H1 (cell line): Measurements from ENCODE around the gene RABL6. TPM values are rescaled to one million over a fixed set of nuclear protein-coding genes. Genes with fewer than 3 reads are reported as not detected.
A peak's percentile ranks its signal among the peaks of the same experiment; 100 is the strongest.

Experiments used
- CTCF ChIA-PET: fragments of 300-600 bp; sonication (Branson Sonifier 250); formaldehyde crosslinking; loops from one replicate; lab custom pipeline; 2021; ENCODE audit not compliant: partially characterized antibody; lab: Charles Lee
- POLR2A ChIA-PET: fragments of 300-600 bp; sonication (Branson Sonifier 250); formaldehyde crosslinking; loops from one replicate; lab custom pipeline; 2021; ENCODE audit warnings: inconsistent platforms; ENCODE audit not compliant: partially characterized antibody; lab: Charles Lee
- DNase-seq, 2 experiments: peaks; one replicate each; pipeline versions ENCODE4 v3.0.0 to v3.0.0-alpha.2; 2010 to 2022; ENCODE audit warnings: low spot score in 2 of 2, low read depth in 1 of 2, mixed read lengths in 1 of 2
- FAIRE-seq: peaks from 2 replicates; lab custom pipeline; 2011; peaks lifted over from hg19 to GRCh38; lab: Jason Lieb, UNC
- H2AFZ ChIP-seq: 2 replicates; pipeline ENCODE4 v1.8.1; 2012; ENCODE audit warnings: low read length, inconsistent platforms
- H2AK5ac ChIP-seq: 2 replicates; pipeline ENCODE4 v1.6.1; 2013; ENCODE audit warnings: low read depth, low read length
- H2BK120ac ChIP-seq: replicated peaks from 2 replicates; pipeline ENCODE3; 2013; ENCODE audit warnings: low read depth, low read length, inconsistent platforms
- H2BK12ac ChIP-seq: 2 replicates; pipeline ENCODE4 v1.6.1; 2013; ENCODE audit warnings: low read depth, low read length
- H2BK15ac ChIP-seq: 2 replicates; pipeline ENCODE4 v1.6.1; 2013; ENCODE audit warnings: low read length
- H2BK20ac ChIP-seq: 2 replicates; pipeline ENCODE4 v1.6.1; 2013; ENCODE audit warnings: low read length
- H2BK5ac ChIP-seq: 2 replicates; pipeline ENCODE4 v1.6.1; 2013; ENCODE audit warnings: low read depth, low read length
- H3K14ac ChIP-seq: 2 replicates; pipeline ENCODE4 v1.6.1; 2013; ENCODE audit warnings: inconsistent platforms; ENCODE audit not compliant: insufficient read length
- H3K18ac ChIP-seq: 2 replicates; pipeline ENCODE4 v1.6.1; 2013; ENCODE audit warnings: low read length; ENCODE audit errors: extremely low read depth
- H3K23ac ChIP-seq: 2 replicates; pipeline ENCODE4 v1.6.1; 2013; ENCODE audit warnings: inconsistent platforms; ENCODE audit not compliant: insufficient read length
- H3K23me2 ChIP-seq: 2 replicates; pipeline ENCODE4 v1.6.1; 2013; ENCODE audit warnings: low read depth, low read length
- H3K27ac ChIP-seq: 2 replicates; pipeline ENCODE4 v1.6.1; 2011; ENCODE audit warnings: low read depth, low read length, inconsistent platforms
- H3K27me3 ChIP-seq, 4 experiments: replicated peaks in 1 of 4; 1 replicate in 1 of 4; 2 replicates in 3 of 4; pipeline versions ENCODE4 v1.6.1 to v1.8.1; 2011 to 2013; ENCODE audit warnings: low read length in 3 of 4, mild to moderate bottlenecking in 3 of 4, inconsistent platforms in 2 of 4, mixed read lengths in 2 of 4, moderate library complexity in 1 of 4; ENCODE audit not compliant: control insufficient read depth in 3 of 4, insufficient read depth in 3 of 4; ENCODE audit errors: extremely low read depth in 1 of 4
- H3K36me3 ChIP-seq, 4 experiments: 2 replicates each; pipeline versions ENCODE4 v1.6.1 to v1.8.1; 2011 to 2013; ENCODE audit warnings: mild to moderate bottlenecking in 4 of 4, low read length in 3 of 4, moderate library complexity in 2 of 4, control low read depth in 1 of 4, inconsistent platforms in 1 of 4; ENCODE audit not compliant: insufficient read depth in 4 of 4, control insufficient read depth in 2 of 4
- H3K4ac ChIP-seq: replicated peaks from 2 replicates; pipeline ENCODE3; 2013; ENCODE audit warnings: low read length, low read depth, mixed read lengths, inconsistent platforms; ENCODE audit not compliant: insufficient read length
- H3K4me1 ChIP-seq, 4 experiments: replicated peaks in 1 of 4; 1 replicate in 1 of 4; 2 replicates in 3 of 4; pipeline versions ENCODE4 v1.6.1 to v1.8.1; 2011 to 2013; ENCODE audit warnings: low read length in 3 of 4, inconsistent platforms in 2 of 4, mixed read lengths in 1 of 4; ENCODE audit not compliant: insufficient read depth in 4 of 4, control insufficient read depth in 3 of 4
- H3K4me2 ChIP-seq, 2 experiments: 2 replicates each; pipeline versions ENCODE4 v1.6.1 to v1.8.1; 2011 to 2013; ENCODE audit warnings: low read depth in 2 of 2, low read length in 2 of 2, control low read depth in 1 of 2, inconsistent platforms in 1 of 2, mild to moderate bottlenecking in 1 of 2; ENCODE audit not compliant: insufficient read depth in 1 of 2
- H3K4me3 ChIP-seq, 4 experiments: fragments of 200-600, 300-600 bp in 1 of 4; sonication (generic), shearing (Covaris generic), sonication (Bioruptor Twin) in 1 of 4; 2 replicates each; pipeline versions ENCODE4 v1.5.1 to v1.8.1; 2011 to 2016; ENCODE audit warnings: low read length in 4 of 4, low read depth in 3 of 4, control low read depth in 2 of 4, inconsistent platforms in 2 of 4, mild to moderate bottlenecking in 2 of 4, mixed read lengths in 1 of 4, moderate library complexity in 1 of 4; ENCODE audit not compliant: insufficient read depth in 2 of 4; ENCODE audit errors: extremely low read depth in 1 of 4
- H3K56ac ChIP-seq: replicated peaks from 2 replicates; pipeline ENCODE3; 2013; ENCODE audit warnings: low read depth, mild to moderate bottlenecking, mixed read lengths, low read length, inconsistent platforms; ENCODE audit not compliant: insufficient read length
- H3K79me1 ChIP-seq: 2 replicates; pipeline ENCODE4 v1.6.1; 2013; ENCODE audit warnings: low read depth, low read length, control low read depth
- H3K79me2 ChIP-seq, 2 experiments: 2 replicates each; pipeline versions ENCODE4 v1.6.1 to v1.8.1; 2012 to 2013; ENCODE audit warnings: low read length in 2 of 2, mild to moderate bottlenecking in 2 of 2, inconsistent platforms in 1 of 2; ENCODE audit not compliant: insufficient read depth in 2 of 2, control insufficient read depth in 1 of 2
- H3K9ac ChIP-seq, 4 experiments: replicated peaks in 1 of 4; 1 replicate in 1 of 4; 2 replicates in 3 of 4; pipeline versions ENCODE4 v1.6.1 to v1.8.1; 2011 to 2013; ENCODE audit warnings: low read depth in 3 of 4, low read length in 3 of 4, control low read depth in 2 of 4, mild to moderate bottlenecking in 2 of 4, moderate library complexity in 2 of 4, inconsistent platforms in 1 of 4; ENCODE audit errors: extremely low read depth in 1 of 4
- H3K9me3 ChIP-seq, 2 experiments: 2 replicates each; pipeline versions ENCODE4 v1.6.1 to v1.8.1; 2012 to 2013; ENCODE audit warnings: mild to moderate bottlenecking in 2 of 2, moderate library complexity in 2 of 2, control low read depth in 1 of 2, inconsistent platforms in 1 of 2, low read depth in 1 of 2, low read length in 1 of 2, mixed read lengths in 1 of 2; ENCODE audit not compliant: insufficient read depth in 2 of 2
- H4K20me1 ChIP-seq, 2 experiments: replicated peaks in 1 of 2; 2 replicates each; pipeline versions ENCODE3 to v1.8.1; 2011 to 2013; ENCODE audit warnings: inconsistent platforms in 2 of 2, low read length in 2 of 2, mild to moderate bottlenecking in 1 of 2; ENCODE audit not compliant: insufficient read depth in 2 of 2, control insufficient read depth in 1 of 2
- H4K5ac ChIP-seq: 2 replicates; pipeline ENCODE4 v1.6.1; 2013; ENCODE audit warnings: low read length, low read depth, mixed read lengths, inconsistent platforms; ENCODE audit not compliant: insufficient read length
- H4K8ac ChIP-seq: 2 replicates; pipeline ENCODE4 v1.8.0; 2013; ENCODE audit warnings: mild to moderate bottlenecking, moderate library complexity, low read length, inconsistent platforms; ENCODE audit not compliant: insufficient read depth; ENCODE audit errors: extremely low read depth
- H4K91ac ChIP-seq: replicated peaks from 2 replicates; pipeline ENCODE3; 2013; ENCODE audit warnings: low read length, mixed read lengths, inconsistent platforms; ENCODE audit not compliant: insufficient read length
- BCL11A ChIP-seq, 2 experiments: IDR thresholded peaks; one replicate each; pipeline ENCODE4 v1.6.1; 2011; ENCODE audit warnings: low read depth in 2 of 2, low read length in 2 of 2, mild to moderate bottlenecking in 2 of 2
- JUN ChIP-seq: IDR thresholded peaks from 2 replicates; pipeline ENCODE4 v1.6.1; 2011; ENCODE audit warnings: low read depth, mild to moderate bottlenecking, improper control_type of control experiment, low read length
- JUND ChIP-seq: IDR thresholded peaks from 2 replicates; pipeline ENCODE4 v1.6.1; 2011; ENCODE audit warnings: mild to moderate bottlenecking, improper control_type of control experiment, low read length
- NRF1 ChIP-seq: IDR thresholded peaks from 2 replicates; pipeline ENCODE4 v1.6.1; 2011; ENCODE audit warnings: mild to moderate bottlenecking, low read depth, low read length, improper control_type of control experiment
- RAD21 ChIP-seq, 2 experiments: IDR thresholded peaks in 1 of 2; conservative IDR thresholded peaks in 1 of 2; 2 replicates each; pipeline ENCODE4 v1.6.1; 2011; ENCODE audit warnings: low read depth in 2 of 2, low read length in 2 of 2, improper control_type of control experiment in 1 of 2, inconsistent platforms in 1 of 2, mild to moderate bottlenecking in 1 of 2, moderate library complexity in 1 of 2
- RFX5 ChIP-seq: IDR thresholded peaks from 2 replicates; pipeline ENCODE4 v1.6.1; 2011; ENCODE audit warnings: low read depth, low read length, improper control_type of control experiment, borderline replicate concordance
- SIN3A ChIP-seq, 2 experiments: IDR thresholded peaks in 1 of 2; conservative IDR thresholded peaks in 1 of 2; 2 replicates each; pipeline ENCODE4 v1.6.1; 2011 to 2012; ENCODE audit warnings: low read length in 2 of 2, improper control_type of control experiment in 1 of 2, low read depth in 1 of 2, mild to moderate bottlenecking in 1 of 2
- SIX5 ChIP-seq: IDR thresholded peaks from 2 replicates; pipeline ENCODE4 v1.6.1; 2011; ENCODE audit warnings: mild to moderate bottlenecking, low read depth, low read length
- TEAD4 ChIP-seq: IDR thresholded peaks from 2 replicates; pipeline ENCODE4 v1.6.1; 2012; ENCODE audit warnings: low read depth, low read length, inconsistent platforms, mixed read lengths
- WGBS, 2 experiments: shearing (Covaris generic) in 1 of 2; methylation state at CpG; one replicate each; pipeline versions ENCODE4 v1.1.6 to v1.1.7; 2013 to 2015; ENCODE audit warnings: low lambda C conversion rate in 2 of 2, mixed read lengths in 2 of 2, inconsistent platforms in 1 of 2, low coverage in 1 of 2, missing lambda C conversion rate in 1 of 2; ENCODE audit not compliant: insufficient replicate concordance in 2 of 2, insufficient coverage in 1 of 2, insufficient read length in 1 of 2; ENCODE audit errors: extremely low coverage in 1 of 2, missing lambda C conversion rate in 1 of 2; 5-methylcytosine and 5-hydroxymethylcytosine counted together
- polyA plus RNA-seq, 7 experiments: library from polyadenylated mRNA; depleted of rRNA in 3 of 7; stranded (reverse) in 5 of 7; unstranded in 2 of 7; fragments of >200 nt in 5 of 7; fragments of 200-250 nt in 2 of 7; gene quantifications; 1 replicate in 5 of 7; 2 replicates in 1 of 7; 4 replicates in 1 of 7; pipeline versions ENCODE4 v1.2.1 to v1.2.3, GENCODE V29; 2011 to 2013; ENCODE audit warnings: missing spikeins in 2 of 7, mixed read lengths in 2 of 7
- total RNA-seq: library from RNA; stranded (reverse); fragmentation: NEBNext Ultra II Directional; extraction: Animal tissue kit (Norgen Biotek cat#: 25700); gene quantifications from 2 replicates; pipeline ENCODE4 v1.2.1, GENCODE V29; 2021
- TF ChIP-seq, protein P1 (sequence below): IDR thresholded peaks from 2 replicates; pipeline ENCODE4 v1.6.1; 2011; ENCODE audit warnings: low read depth, mild to moderate bottlenecking, low read length; ENCODE audit not compliant: insufficient read depth

Gene RABL6
- total and polyA plus RNA-seq, 2 of the 8 experiments (the other 6 are each of a cell fraction or from before 2014, with no cell fraction given), result 70.1 to 130 TPM

DNA sequence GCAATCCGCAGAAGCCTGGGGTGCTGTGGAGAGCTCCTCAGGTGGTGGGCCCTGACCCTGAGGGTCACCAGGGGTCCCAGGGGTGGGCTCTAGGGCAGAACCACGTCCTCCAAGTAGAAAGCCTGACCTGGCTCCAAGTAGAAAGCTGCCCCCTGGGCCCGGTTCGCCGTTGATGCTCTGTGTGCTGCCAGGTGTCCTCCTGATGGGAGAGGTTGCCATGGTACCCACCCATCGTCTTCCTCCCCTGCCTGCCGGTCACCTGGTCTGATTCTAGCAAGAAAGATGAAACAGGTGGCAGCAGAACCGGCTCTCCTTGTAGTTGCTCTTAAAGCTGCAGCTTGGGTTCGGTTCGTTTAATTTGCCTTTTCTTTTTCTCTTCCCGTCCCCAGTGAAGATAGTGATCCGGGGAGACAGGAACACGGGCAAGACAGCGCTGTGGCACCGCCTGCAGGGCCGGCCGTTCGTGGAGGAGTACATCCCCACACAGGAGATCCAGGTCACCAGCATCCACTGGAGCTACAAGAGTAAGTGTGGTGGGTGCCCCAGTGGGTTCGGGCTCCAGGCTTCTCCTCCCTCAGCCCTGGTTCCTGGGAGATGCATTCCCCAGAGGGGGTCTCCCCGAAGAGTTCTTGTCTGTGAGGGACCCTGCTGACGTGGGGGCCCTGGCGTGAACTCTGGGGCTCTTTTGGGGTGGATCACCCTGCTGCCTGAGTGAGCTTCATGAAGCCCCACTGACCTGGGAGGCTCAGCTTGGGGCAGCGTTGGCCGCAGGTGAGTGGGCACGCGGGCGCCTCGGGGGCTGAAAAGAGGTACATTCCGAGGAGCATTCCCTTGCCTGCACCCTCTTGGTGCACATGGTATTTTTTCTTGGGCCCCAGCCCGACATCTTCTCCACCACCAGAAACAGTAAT is 15.6 kb downstream of the RABL6 start:
- DNase-seq (no peak), FAIRE-seq (no peak)
- H3K56ac ChIP-seq, result no peak overlapping the region
- H3K36me3 ChIP-seq, result peaks cover 8 to 23% (median 17%) of the 10 kb centered on the region in 4 experiments; a peak in 7 of 8 replicates
- peak overlapping the region; percentile 0; the same call in 1 of the 2 replicates for H4K8ac ChIP-seq
- H3K18ac ChIP-seq, result no peak overlapping the region
- H3K4me1 ChIP-seq, result peaks cover 0 to 11% (median 5%) of the 10 kb centered on the region in 4 experiments; a peak in 4 of 7 replicates
- CTCF ChIA-PET, result interaction anchor here (0.6 to 17.4 kb wide), 10 partner anchors 12 to 411 kb away, joined by 3 to 131 read pairs (median 4); partner anchors contain the start of gene AJM1
- H3K14ac ChIP-seq, result no peak overlapping the region
- no peak overlapping the region for H2BK12ac ChIP-seq
- 0 out of 7 replicates have a peak, but pooled peaks cover 0 to 2% (median 0%) of the 10 kb centered on the region in 4 experiments for H3K27me3 ChIP-seq
- H2BK20ac ChIP-seq, result no peak overlapping the region
- H2BK15ac ChIP-seq, result no peak overlapping the region
- H3K9me3 ChIP-seq, result no peaks in the 10 kb centered on the region
- H3K23ac ChIP-seq, result no peak overlapping the region
- H3K27ac ChIP-seq, result no peak overlapping the region
- H3K9ac ChIP-seq, result no peak overlapping the region
- H4K91ac ChIP-seq, result no peak overlapping the region
- WGBS, 2 experiments, result 92% methylated on average over 28 of the region's 30 CpGs; no CpG with 5 or more reads in 1 of the 2 experiments
- peaks cover 12% of the 10 kb centered on the region for H3K79me1 ChIP-seq
- no peak overlapping the region for H2BK120ac ChIP-seq
- no peak overlapping the region for H3K4ac ChIP-seq
- peaks cover 7% of the 10 kb centered on the region for H3K23me2 ChIP-seq
- H3K4me2 ChIP-seq, result no peak overlapping the region
- no peak overlapping the region for H3K4me3 ChIP-seq
- peaks cover 0 to 11% of the 10 kb centered on the region in 2 experiments; a peak in 2 of 4 replicates for H3K79me2 ChIP-seq
- no peak overlapping the region for H4K5ac ChIP-seq
- POLR2A ChIA-PET, result interaction anchor here (1.5 to 10.8 kb wide), 5 partner anchors 10 to 24 kb away, joined by 5 to 96 read pairs (median 21); partner anchors contain the start of genes AJM1 and RABL6
- H2BK5ac ChIP-seq, result no peak overlapping the region
- H2AFZ ChIP-seq, result no peak overlapping the region
- H4K20me1 ChIP-seq, result peaks cover 21 to 43% of the 10 kb centered on the region in 2 experiments
- no peak overlapping the region for H2AK5ac ChIP-seq
- TF ChIP-seq SIN3A (conservative IDR thresholded peaks at IDR 0.05 in 1 of 2, IDR thresholded peaks at IDR 0.05 in 1 of 2; ENCODE audit: low read depth in 1 of 2, low read length in 2 of 2) (no peak), BCL11A (IDR thresholded peaks at IDR 0.05; ENCODE audit: low read depth in 2 of 2, low read length in 2 of 2) (no peak), RFX5 (no peak), JUND (no peak), SIX5 (no peak), JUN (no peak), TEAD4 (no peak), RAD21 (IDR thresholded peaks at IDR 0.05 in 1 of 2, conservative IDR thresholded peaks at IDR 0.05 in 1 of 2; ENCODE audit: low read depth in 2 of 2, low read length in 2 of 2) (no peak), NRF1 (no peak)
- TF ChIP-seq, protein P1, sequence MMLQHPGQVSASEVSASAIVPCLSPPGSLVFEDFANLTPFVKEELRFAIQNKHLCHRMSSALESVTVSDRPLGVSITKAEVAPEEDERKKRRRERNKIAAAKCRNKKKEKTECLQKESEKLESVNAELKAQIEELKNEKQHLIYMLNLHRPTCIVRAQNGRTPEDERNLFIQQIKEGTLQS, result no peak
